GM21723 (cell line): ENCODE measurements around the gene ARHGEF10L.

ENCODE experiments used
- ATAC-seq: cut with Tn5 transposase; IDR thresholded peaks from one replicate; pipeline ENCODE4 v1.9.1; 2021; ENCODE audit warnings: mild to moderate bottlenecking, moderate library complexity; ENCODE audit not compliant: unreplicated experiment

Gene ARHGEF10L

GRCh38 chr1:17696417-17697301, 157.2 kb downstream of the ARHGEF10L start:
- no peak for ATAC-seq

GRCh38 chr1:17697458-17697857, 158.0 kb downstream of the ARHGEF10L start:
- ATAC-seq, result no peak

GRCh38 chr1:17699581-17699980, 160.1 kb downstream of the ARHGEF10L start:
- no peak for ATAC-seq

- ATAC-seq, result no peak
Measured at GRCh38 chr1:17700945-17701810, 161.7 kb downstream of the ARHGEF10L start.

- no peak for ATAC-seq
Measured at GRCh38 chr1:17704176-17704575, 164.7 kb downstream of the ARHGEF10L start.

GRCh38 chr1:17706445-17706844, 166.9 kb downstream of the ARHGEF10L start:
- no peak for ATAC-seq

GRCh38 chr1:17709981-17710380, 170.5 kb downstream of the ARHGEF10L start:
- no peak for ATAC-seq

GRCh38 chr1:17710889-17711576, 171.5 kb downstream of the ARHGEF10L start:
- ATAC-seq, result no peak

- ATAC-seq, result no peak
Measured at GRCh38 chr1:17711577-17711910, 172.0 kb downstream of the ARHGEF10L start.

- ATAC-seq, result no peak
Measured at GRCh38 chr1:17711941-17712340, 172.4 kb downstream of the ARHGEF10L start.

GRCh38 chr1:17713993-17714392, 174.5 kb downstream of the ARHGEF10L start:
- ATAC-seq, result no peak

GRCh38 chr1:17717594-17718535, 178.4 kb downstream of the ARHGEF10L start:
- ATAC-seq, result no peak

GRCh38 chr1:17719874-17720273, 180.4 kb downstream of the ARHGEF10L start:
- no peak for ATAC-seq

- ATAC-seq, result no peak
Measured at GRCh38 chr1:17721444-17721843, 181.9 kb downstream of the ARHGEF10L start.

- ATAC-seq, result no peak
Measured at GRCh38 chr1:17723684-17724083, 184.2 kb downstream of the ARHGEF10L start.

- no peak for ATAC-seq
Measured at GRCh38 chr1:17724150-17724549, 184.7 kb downstream of the ARHGEF10L start.

GRCh38 chr1:17725084-17725719, 185.7 kb downstream of the ARHGEF10L start:
- no peak for ATAC-seq

- no peak for ATAC-seq
Measured at GRCh38 chr1:17725811-17726582, 186.5 kb downstream of the ARHGEF10L start.

GRCh38 chr1:17728123-17728712, 188.7 kb downstream of the ARHGEF10L start:
- no peak for ATAC-seq
